Measurements from ENCODE around the gene CHRNA4. TPM values are rescaled to one million over a fixed set of nuclear protein-coding genes. Genes with fewer than 3 reads are reported as not detected.

Gene CHRNA4
- total RNA-seq, 1 experiment from 2014 or later = 2.4 TPM

DNA sequence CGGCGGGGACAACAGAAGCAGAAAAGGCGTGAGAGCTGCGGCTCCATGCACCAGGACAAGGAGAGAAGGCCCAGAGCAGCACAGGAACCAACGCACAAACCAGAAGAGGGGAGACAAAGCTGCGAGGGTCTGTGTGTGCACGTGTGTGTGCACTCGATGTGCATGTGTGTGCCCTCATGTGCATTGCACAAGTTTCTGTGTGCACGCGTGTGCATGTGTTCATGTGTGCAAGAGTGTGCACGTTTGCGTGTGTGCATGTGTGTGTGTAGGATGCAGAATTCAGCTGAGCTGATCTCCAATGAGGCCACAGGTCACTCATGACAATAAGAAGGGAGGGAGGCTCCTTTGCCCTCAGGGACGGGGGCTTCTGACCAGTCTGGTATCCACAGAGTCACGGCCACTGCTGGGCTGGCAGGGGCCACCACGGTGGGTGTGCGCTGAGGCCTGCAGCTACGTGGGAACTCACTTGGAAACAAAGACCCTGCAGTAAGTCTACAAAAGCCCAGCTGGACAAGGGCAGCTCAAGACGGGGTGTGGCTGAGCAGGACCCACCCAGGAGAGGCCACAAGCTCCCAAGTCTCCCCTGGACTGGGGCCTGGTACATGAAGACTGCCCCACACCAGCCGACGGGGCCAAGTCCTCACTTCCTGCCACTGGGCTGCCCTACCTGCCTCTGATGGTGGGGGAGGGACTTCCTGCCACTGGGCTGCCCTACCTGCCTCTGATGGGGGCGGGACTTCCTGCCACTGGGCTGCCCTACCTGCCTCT lies 48.1 kb upstream of the CHRNA4 start:
- DNase-seq (ENCODE audit: low read depth, low spot score) (no peak), ATAC-seq (no peak)
- intact Hi-C loops (cut with micrococcal nuclease; ENCODE audit: unreplicated experiment) = no loop called here
- ChIA-PET CTCF (interaction anchor here (0.6 to 0.7 kb wide), 2 partner anchors 27 to 100 kb away, joined by 5 to 8 read pairs; no protein-coding TSS in a partner anchor), POLR2A (interaction anchor here (0.6 kb wide), 1 partner anchor 462 kb away, joined by 5 read pairs; no protein-coding TSS in a partner anchor)
- Histone ChIP-seq H3K36me3 (ENCODE audit: control insufficient read depth, insufficient read depth, low read length) (no peaks in the 10 kb centered on the region), H3K4me1 (ENCODE audit: control insufficient read depth, insufficient read depth, low read length) (no peaks in the 10 kb centered on the region), H3K4me3 (ENCODE audit: low read depth in 2 of 2, low read length in 2 of 2) (no peak overlapping the region), H3K27ac (ENCODE audit: low read length) (no peak overlapping the region), H3K27me3 (ENCODE audit: control insufficient read depth, insufficient read depth, low read length) (no peaks in the 10 kb centered on the region), H3K9me3 (ENCODE audit: control insufficient read depth, insufficient read depth, low read depth, low read length) (no peaks in the 10 kb centered on the region)
- in situ Hi-C loops (cut with HindIII; ENCODE audit: low pct_unique_long_range_greater_than_20kb, low sequenced_read_pairs) = no loop called here
- no TSS peak for BruUV-seq (replicated peaks)
- TF ChIP-seq SIN3A (IDR thresholded peaks at IDR 0.05; ENCODE audit: borderline replicate concordance, insufficient read depth, low read depth, low read length) = no peak
- TF ChIP-seq, protein P1, sequence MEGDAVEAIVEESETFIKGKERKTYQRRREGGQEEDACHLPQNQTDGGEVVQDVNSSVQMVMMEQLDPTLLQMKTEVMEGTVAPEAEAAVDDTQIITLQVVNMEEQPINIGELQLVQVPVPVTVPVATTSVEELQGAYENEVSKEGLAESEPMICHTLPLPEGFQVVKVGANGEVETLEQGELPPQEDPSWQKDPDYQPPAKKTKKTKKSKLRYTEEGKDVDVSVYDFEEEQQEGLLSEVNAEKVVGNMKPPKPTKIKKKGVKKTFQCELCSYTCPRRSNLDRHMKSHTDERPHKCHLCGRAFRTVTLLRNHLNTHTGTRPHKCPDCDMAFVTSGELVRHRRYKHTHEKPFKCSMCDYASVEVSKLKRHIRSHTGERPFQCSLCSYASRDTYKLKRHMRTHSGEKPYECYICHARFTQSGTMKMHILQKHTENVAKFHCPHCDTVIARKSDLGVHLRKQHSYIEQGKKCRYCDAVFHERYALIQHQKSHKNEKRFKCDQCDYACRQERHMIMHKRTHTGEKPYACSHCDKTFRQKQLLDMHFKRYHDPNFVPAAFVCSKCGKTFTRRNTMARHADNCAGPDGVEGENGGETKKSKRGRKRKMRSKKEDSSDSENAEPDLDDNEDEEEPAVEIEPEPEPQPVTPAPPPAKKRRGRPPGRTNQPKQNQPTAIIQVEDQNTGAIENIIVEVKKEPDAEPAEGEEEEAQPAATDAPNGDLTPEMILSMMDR (IDR thresholded peaks at IDR 0.05) = no peak
- TF ChIP-seq TCF7L2 (IDR thresholded peaks at IDR 0.05; ENCODE audit: low read depth, low read length) = no peak
- TF ChIP-seq POLR2AphosphoS5 (IDR thresholded peaks at IDR 0.05; ENCODE audit: low read depth, low read length) = no peak
- TF ChIP-seq, protein P2, sequence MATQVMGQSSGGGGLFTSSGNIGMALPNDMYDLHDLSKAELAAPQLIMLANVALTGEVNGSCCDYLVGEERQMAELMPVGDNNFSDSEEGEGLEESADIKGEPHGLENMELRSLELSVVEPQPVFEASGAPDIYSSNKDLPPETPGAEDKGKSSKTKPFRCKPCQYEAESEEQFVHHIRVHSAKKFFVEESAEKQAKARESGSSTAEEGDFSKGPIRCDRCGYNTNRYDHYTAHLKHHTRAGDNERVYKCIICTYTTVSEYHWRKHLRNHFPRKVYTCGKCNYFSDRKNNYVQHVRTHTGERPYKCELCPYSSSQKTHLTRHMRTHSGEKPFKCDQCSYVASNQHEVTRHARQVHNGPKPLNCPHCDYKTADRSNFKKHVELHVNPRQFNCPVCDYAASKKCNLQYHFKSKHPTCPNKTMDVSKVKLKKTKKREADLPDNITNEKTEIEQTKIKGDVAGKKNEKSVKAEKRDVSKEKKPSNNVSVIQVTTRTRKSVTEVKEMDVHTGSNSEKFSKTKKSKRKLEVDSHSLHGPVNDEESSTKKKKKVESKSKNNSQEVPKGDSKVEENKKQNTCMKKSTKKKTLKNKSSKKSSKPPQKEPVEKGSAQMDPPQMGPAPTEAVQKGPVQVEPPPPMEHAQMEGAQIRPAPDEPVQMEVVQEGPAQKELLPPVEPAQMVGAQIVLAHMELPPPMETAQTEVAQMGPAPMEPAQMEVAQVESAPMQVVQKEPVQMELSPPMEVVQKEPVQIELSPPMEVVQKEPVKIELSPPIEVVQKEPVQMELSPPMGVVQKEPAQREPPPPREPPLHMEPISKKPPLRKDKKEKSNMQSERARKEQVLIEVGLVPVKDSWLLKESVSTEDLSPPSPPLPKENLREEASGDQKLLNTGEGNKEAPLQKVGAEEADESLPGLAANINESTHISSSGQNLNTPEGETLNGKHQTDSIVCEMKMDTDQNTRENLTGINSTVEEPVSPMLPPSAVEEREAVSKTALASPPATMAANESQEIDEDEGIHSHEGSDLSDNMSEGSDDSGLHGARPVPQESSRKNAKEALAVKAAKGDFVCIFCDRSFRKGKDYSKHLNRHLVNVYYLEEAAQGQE (IDR thresholded peaks at IDR 0.05; ENCODE audit: insufficient read depth in 1 of 2, low read depth in 2 of 2, low read length in 1 of 2) = no peak

DNA sequence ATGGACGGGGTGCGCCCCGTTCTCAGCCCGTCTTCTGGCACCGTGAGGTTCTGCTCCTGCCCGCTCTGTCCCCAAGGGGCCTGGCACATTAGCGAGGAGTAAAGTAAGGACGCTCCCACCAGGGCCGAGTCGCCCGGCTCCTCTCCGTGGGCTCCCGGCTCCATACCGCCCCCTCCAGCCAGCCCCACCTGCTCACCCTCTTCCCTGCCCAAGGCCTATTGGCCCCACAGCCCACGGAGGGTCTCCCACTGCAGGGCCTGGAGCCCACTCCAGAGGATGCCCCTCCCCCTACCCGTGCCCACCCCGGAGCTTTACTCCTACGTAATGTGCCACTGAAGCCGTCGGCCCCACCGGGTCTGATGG lies 47.5 kb upstream of the CHRNA4 start:
- no TSS peak for BruUV-seq (replicated peaks)

More for the DNA sequence above, 47.5 kb upstream of the CHRNA4 start:
- Histone ChIP-seq H3K4me1 (ENCODE audit: control insufficient read depth, insufficient read depth, low read length) (no peaks in the 10 kb centered on the region), H3K27me3 (ENCODE audit: control insufficient read depth, insufficient read depth, low read length) (no peaks in the 10 kb centered on the region), H3K36me3 (ENCODE audit: control insufficient read depth, insufficient read depth, low read length) (no peaks in the 10 kb centered on the region), H3K4me3 (ENCODE audit: low read depth in 2 of 2, low read length in 2 of 2) (no peak overlapping the region), H3K9me3 (ENCODE audit: control insufficient read depth, insufficient read depth, low read depth, low read length) (no peaks in the 10 kb centered on the region), H3K27ac (ENCODE audit: low read length) (no peak overlapping the region)
- DNase-seq (ENCODE audit: low read depth, low spot score) (no peak), ATAC-seq (no peak)
- in situ Hi-C loops (cut with HindIII; ENCODE audit: low pct_unique_long_range_greater_than_20kb, low sequenced_read_pairs) (no loop called here), intact Hi-C loops (cut with micrococcal nuclease; ENCODE audit: unreplicated experiment) (no loop called here)
- TF ChIP-seq TCF7L2 (IDR thresholded peaks at IDR 0.05; ENCODE audit: low read depth, low read length) = no peak
- no peak for TF ChIP-seq POLR2AphosphoS5 (IDR thresholded peaks at IDR 0.05; ENCODE audit: low read depth, low read length)
- TF ChIP-seq, protein P1 (IDR thresholded peaks at IDR 0.05) = no peak
- TF ChIP-seq, protein P2 (IDR thresholded peaks at IDR 0.05; ENCODE audit: insufficient read depth in 1 of 2, low read depth in 2 of 2, low read length in 1 of 2) = no peak
- TF ChIP-seq SIN3A (IDR thresholded peaks at IDR 0.05; ENCODE audit: borderline replicate concordance, insufficient read depth, low read depth, low read length) = no peak
- ChIA-PET CTCF (no interaction called here), POLR2A (no interaction called here)
